Thyroid gland (tissue), 4 donors: Measurements from ENCODE around the gene COL25A1.

ENCODE experiments used
- CTCF ChIP-seq, 6 experiments: fragments of 200-600 bp in 3 of 6; fragments of 450-650 bp in 3 of 6; sonication (generic) in 3 of 6; IDR thresholded peaks; one replicate each; pipeline ENCODE4 v1.5.1; 2016 to 2019; ENCODE audit warnings: antibody characterized with exemption in 6 of 6, mild to moderate bottlenecking in 2 of 6, inconsistent platforms in 1 of 6, moderate library complexity in 1 of 6
- POLR2A ChIP-seq, 2 donors: fragments of 450-650 bp; IDR thresholded peaks; one replicate each; pipeline ENCODE4 v1.6.1; 2017; ENCODE audit warnings: antibody characterized with exemption in 2 of 2, mild to moderate bottlenecking in 2 of 2, moderate library complexity in 1 of 2

GRCh38 chr4:108811486-108811885, 491.0 kb downstream of the COL25A1 start:
- TF ChIP-seq CTCF (IDR thresholded peaks at IDR 0.05) (no peak), POLR2A (IDR thresholded peaks at IDR 0.05) (no peak)
